NOMO-1 treated with DMSO at 0.1 percent for 48 hours (cell line): ENCODE results near the gene ZNF419.
"Not testable (repeated sequence)": the region's sequence is repeated elsewhere in the genome, so short reads cannot be mapped to it uniquely, and the experiment has no call there.

ENCODE experiments used
- DNase-seq: peaks from one replicate; lab custom pipeline; 2025; ENCODE audit not compliant: unreplicated experiment; lab: John Stamatoyannopoulos, UW

ZNF419 gene

DNA sequence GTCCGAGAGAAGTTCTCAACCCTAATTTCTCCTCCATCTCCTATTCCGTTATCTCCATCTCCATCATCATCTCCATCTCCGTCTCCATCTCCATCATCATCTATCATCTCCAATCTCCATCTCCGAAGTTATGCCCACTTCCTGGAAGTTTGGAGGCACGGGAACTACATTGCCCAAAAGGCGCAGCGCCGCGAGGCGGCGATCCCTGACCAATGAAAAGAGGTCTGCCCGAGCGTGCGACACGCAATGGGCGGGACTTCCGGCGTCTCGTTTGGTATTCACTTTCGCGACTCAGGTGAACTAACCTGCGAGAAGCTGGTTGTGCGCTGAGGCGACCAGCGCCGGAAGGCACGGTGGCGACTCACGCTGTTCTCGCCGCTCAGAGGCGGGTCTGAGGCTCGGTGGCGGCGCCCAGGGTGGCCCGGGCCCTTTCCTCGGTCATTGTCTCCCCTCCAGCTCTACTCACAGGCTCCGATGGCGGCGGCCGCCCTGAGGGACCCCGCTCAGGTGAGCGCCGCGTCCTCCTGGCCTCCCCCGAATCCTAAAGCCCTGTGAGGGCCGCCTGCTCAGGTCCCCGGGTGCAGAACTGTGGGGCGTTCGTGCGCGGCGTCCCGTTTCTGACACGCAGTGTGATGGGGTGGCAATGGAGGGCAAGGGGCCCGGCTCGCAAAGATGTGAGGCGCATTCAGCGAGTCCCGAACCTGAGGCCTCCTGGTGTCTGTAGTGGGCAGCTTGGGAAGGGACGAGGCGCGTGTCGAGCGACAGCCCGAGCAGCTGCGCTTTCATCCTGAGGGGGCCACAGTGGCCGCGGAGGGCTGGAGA is at the start of gene ZNF419:
TSS of gene ZNF419 (plus strand) at position 274 of the 822 bp plus-strand sequence. CDS start at position 475, 201 bp downstream.
- peak; percentile 71 for DNase-seq

DNA sequence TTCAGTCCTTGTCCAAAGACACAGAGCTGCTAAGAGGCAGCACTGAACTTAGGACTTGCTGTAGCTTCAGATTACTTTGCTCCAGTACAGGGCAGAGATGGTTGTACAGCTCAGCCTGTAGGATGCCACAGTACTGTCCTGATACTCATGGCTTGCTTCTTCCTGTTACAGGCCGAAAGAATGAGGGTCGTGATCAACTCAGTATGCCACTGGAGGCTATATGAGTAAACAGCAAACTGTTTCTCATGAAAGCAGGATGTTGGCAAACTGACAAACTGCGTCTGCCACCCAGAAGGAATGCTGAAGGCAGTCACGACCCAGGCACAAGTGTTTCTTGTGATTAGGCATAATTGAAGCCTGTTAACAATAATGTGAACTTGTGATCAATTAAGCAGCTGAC is 49.6 kb upstream of the ZNF419 start:
- DNase-seq = no peak

DNA sequence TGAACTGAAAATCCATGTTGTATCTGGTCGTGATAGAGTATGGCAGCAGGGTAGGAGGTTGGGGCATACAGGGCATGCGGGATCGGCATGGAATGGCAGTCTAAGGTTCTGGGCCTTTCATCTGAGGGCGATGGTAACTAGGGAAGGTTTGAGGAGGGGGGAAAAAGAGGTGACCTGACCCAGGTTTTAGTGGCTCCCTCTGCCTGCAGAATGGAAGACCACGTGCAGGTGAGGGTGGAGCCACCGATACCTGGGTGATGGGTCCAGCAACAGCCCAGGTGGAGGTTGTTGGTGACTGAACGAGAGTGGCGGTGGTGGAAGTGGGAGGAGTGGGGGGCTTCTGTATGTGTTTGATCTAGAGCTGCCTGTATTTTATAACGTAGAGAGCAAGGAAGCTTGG is 48.6 kb upstream of the ZNF419 start:
- DNase-seq = no peak

DNA sequence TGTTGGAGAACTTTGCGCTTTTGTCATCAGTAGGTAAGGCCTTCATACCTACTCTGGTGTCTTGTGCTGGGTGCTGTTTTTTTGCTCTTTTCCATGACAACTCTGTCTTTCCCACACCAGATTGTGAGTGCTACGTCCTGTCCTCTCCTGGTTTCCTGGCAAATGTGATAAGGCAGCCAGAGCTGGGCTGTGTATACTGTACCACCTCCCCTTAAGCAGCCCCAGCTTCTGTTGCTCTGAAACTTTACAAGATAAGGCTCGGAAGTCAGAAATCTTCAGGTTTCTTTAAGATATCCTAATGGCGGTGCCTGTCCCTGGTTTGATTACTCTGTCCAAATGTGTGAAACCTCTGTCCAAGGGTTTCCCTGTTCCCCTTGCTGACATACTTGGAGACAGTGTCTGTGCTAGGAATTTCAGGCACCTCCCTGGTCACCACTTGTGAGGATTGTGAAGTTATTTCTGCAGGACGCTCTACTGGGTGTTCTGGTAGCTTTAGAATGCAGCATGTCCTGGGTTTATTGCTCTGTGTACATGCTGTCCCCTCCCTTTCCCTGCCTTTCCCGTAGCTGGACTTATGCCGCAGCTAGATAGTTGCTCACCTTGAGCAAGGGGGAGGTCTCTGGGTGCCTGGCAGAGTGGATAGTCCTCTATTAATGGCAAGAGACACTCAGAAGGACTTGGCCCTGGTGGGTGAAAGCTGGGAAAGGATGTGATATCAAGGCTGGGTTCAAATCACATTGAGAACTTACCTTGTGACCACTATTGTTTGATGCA is 45.4 kb upstream of the ZNF419 start:
- no peak for DNase-seq

DNA sequence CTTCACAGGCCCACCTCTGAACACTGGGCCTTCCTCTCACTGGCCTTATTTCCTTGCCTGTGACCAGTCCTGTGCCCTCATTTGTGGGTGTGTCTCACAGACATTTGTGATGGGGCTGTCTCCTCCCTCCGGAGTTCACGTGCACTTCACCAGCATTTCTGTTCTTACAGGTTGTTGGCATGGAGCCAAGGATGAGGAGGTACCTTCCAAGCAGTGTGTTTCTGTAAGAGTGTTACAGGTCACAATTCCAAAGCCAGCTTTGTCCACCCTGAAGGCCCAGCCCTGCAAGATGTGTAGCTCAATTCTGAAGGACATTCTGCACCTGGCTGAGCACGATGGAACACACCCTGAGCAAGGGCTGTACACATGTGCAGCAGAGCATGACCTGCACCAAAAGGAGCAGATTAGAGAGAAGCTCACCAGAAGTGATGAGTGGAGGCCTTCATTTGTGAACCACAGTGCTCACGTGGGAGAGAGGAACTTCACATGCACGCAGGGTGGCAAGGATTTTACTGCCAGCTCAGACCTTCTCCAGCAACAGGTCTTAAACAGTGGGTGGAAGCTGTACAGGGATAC is 44.3 kb upstream of the ZNF419 start:
- DNase-seq = no peak

DNA sequence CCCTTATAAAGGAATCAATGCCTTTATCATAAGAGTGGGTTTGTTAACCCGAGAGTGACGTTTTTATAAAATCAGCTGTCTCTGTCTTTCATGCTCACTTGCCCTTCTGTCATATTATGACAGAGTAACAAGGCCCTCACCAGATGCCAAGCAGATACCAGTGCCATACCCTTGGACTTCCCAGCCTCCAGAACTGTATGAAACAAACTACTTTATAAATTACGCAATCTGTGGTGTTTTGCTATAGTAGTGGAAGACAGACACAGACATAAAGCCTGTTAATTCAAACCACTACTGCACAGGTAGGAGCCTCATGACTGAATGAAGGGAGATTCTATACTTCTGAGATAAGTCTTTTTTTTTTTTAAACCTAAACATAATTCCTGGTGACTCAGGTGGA is 35.2 kb upstream of the ZNF419 start:
- no peak for DNase-seq

DNA sequence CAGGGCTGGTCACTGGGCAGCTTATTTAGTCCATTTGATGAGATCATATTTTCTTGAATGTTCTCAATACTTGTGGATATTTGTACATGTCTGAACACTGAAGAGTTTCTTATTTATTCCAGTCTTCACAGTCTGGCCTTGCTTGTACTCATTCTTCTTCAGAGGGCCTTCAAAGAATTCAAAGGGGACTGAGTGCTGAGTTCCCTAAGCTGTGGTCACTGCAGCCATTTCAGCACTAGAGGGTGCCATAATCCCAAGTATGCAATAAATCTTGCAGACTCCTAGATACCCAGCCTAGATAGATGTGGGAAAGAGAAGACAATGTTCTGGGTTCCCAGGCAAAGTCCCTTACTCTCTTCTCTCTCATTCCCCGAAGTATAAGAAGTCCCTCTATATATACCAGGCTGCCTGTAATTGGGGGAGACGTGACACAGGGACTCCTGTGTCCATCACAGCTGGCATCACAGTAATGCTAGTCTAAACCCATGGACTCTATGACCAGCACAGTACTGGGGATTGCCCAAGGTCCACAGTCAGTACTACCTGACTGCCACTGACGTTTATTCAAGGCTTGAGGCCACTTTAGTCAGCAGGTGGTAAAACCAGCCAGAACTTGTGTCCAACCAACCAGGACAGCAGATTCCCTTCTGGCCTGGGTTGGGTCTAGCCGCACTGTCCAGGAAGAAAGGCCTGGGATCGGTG is 21.7 kb upstream of the ZNF419 start:
- DNase-seq = peak; percentile 38

DNA sequence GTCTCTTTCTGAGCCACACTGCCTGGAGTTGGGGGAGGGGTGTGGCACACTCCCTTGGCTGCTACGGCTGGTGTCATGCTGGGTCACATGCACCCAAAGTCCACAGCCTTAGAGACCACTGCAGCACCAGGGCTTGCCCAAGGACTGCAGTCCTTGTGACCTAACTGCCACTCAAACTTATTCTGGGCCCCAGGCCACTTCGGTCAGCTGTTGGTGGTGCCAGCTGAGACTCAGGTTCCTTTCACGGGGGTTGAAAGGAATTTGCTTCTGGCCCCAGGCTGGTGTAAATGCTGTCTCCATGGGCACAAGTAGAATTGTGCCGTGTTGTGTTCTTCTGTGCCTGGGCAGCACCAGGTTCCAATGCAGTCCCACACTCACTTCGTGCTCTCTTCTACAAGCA is 21.1 kb upstream of the ZNF419 start:
- no peak for DNase-seq

DNA sequence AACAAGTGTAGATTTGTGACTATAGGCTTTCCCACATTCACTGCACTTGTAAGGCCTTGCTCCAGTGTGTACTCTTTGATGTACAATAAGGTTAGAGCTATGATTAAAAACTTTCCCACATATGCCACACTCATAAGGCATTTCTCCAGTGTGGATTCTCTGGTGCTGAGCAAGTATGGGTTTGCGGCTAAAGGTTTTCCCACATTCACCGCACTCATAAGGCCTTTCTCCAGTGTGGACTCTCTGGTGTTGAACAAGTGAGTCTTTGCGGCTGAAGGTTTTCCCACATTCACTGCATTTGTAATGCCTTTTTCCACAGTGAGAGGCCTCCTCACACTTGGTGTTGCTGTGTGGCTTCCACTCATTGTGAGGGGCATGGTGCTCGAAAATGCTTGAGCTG is 13.9 kb upstream of the ZNF419 start:
- DNase-seq = no peak

DNA sequence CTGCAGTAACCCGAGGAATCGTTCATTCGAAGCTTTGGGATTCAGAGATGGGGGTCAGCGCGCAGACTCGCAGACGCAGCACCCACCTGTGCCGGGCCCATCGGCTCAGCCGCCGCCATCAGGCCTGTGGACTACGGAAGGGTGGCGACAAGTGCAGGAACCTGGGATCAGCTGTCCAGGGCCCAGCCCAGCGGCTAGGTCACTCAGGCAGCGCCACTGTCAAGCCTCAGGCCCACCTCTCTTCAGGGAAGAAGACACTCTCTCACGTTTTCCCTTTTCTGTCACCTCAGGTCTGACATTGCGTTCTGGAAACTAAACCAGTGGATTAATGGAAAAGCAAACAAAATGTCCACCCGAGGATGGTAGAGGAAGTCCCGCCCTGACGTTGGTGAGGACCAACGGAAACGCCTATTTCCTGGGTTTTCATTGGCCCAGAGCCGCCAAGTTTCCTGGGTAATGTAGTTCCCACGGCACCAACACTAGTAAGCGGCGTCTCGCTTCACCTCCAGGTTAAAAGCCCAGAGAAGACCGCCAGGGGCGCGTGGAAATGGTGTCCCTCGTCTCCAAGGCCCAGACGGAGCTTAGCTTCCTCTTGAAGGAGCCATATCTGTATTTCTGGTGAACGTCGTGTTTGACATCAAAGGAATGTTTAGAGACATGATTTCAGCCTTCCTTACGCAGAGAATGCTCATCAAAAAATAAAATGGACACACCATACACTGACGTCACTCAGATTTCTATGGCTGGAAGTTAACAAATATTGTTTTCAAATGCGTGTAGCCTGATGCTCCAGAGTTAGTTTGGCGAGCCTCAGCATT is 10.2 kb upstream of the ZNF419 start, which contains the start of gene ZNF772:
TSS of gene ZNF772 (minus strand) at position 376 of the 818 bp plus-strand sequence. CDS start at position 119, 257 bp downstream.
- peak; percentile 95 for DNase-seq

DNA sequence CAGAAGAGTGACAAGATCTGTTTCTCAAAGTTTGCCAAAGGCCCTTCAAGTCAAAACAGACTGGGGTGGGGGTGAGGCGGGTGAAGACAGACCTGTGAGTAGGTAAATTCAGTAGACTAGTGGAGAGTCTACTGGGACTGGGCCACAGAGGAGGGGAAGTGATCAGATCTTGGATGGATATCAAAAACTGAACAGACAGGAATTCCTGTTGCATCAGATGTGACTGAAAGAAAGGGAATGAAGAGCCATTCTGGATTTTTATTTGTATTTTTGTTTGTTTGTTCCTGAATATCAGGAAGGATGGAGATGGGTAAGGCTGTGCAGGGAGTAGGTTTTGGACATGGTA is 722 bp downstream of the ZNF419 start:
- DNase-seq = not testable (repeated sequence)

DNA sequence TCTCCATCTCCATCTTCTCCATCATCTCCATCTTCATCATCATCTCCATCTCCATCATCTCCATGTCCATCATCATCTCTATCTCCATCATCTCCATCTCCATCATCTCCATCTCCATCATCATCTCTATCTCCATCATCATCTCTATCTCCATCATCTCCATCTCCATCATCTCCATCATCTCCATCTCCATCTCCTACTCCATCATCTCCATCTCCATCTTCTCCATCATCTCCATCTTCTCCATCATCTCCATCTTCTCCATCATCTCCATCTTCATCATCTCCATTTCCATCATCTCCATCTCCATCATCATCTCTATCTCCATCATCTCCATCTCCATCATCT is 11.8 kb downstream of the ZNF419 start:
- DNase-seq = not testable (repeated sequence)

DNA sequence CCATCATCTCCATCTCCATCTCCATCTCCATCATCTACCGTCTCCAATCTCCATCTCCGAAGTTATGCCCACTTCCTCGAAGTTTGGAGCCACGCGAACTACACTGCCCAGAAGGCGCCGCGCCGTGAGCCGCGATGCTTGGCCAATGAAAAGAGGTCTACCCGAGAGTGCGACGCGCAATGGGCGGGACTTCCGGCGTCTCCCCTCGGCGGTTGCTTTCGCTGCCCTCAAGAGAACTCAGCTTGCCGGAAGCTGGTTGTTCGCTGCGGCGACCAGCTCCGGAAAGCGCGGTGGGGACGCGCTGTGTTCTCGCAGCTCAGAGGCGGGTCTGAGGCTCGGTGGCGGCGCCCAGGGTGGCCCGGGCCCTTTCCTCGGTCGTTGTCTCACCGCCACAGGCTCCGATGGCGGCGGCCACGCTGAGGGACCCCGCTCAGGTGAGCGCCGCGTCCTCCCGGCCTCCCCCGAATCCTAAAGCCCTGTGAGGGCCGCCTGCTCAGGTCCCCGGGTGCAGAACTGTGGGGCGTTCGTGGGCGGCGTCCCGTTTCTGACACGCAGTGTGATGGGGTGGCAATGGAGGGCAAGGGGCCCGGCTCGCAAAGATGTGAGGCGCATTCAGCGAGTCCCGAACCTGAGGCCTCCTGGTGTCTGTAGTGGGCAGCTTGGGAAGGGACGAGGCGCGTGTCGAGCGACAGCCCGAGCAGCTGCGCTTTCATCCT is 12.3 kb downstream of the ZNF419 start, which contains the start of gene ZNF773:
TSS of gene ZNF773 (plus strand) at position 259 of the 716 bp plus-strand sequence. CDS start at position 402, 143 bp downstream.
- DNase-seq = peak; percentile 92

DNA sequence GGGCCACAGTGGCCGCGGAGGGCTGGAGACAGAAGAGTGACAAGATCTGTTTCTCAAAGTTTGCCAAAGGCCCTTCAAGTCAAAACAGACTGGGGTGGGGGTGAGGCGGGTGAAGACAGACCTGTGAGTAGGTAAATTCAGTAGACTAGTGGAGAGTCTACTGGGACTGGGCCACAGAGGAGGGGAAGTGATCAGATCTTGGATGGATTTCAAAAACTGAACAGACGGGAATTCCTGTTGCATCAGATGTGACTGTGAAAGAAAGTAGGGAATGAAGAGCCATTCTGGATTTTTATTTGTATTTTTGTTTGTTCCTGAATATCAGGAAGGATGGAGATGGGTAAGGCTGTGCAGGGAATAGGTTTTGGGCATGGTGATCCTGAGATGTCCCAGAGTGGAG is 12.8 kb downstream of the ZNF419 start:
- not testable (repeated sequence) for DNase-seq

DNA sequence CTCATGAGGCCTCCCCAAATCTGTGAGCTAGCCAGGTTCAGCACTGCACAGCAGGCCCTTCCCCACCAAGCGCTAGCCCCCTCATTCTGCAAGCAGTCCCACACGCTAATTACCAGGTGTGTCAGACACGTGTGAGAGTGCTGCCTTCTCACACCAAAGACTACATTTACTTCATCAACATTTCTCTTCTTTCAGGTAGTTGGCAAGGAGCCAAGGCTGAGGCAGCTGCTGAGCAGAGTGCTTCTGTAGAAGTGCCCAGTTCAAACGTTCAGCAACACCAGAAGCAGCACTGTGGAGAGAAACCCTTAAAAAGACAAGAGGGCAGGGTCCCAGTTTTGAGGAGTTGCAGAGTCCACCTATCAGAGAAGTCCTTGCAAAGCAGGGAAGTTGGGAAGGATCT is 18.6 kb downstream of the ZNF419 start:
- no peak for DNase-seq

DNA sequence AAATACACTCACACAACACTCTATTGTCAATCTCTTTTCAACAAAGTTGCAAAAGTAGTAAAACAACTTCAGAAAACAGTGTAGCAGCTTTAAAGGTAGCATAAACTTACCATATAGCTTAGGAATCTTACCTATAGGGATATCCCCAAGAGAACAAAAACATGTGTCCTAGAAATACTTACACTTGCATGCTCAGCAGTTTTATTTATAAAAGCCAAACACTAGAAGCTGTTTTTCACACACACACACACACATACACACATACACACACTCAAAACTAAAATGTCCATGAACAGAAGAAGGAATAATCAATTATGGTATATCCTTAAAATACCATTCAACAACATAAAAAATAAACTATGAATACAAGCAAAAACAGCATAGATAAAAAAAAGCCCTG is 23.9 kb downstream of the ZNF419 start:
- DNase-seq = no peak

DNA sequence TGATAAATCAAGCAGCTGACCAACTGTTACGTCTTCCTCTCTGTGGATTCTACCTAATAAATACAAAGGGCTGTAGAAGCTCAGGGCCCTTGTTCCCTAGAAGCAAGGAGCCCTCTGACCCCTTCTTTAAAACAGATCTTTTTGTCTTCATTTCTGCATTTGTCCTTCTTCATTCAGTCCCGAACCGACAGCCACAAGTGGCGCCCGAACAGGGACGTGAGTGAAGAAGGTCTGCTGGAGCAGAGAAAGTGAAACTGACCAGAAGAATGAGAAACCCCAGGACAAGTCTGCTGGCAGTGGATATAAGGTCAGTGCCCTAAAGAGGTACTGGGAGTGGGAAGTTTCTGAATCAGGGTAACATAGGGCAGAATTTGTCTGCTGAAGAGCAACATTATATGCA is 25.3 kb downstream of the ZNF419 start:
- no peak for DNase-seq

DNA sequence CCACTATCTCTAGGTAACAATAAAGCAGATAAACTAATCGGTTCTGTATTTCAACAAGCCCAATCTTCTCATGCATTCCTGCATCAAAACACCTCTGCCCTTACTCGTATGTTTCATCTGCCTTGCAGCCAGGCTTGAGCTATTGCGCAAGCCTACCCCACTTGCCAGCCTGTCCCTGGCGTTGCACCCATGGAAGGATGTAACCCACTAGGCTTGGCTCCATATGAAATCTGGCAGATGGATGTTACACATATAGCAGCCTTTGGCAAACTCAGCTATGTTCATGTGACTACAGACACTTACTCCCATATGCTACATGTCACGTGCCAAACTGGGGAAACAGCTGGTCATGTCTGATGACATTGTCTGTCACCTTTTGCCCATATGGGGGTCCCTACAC is 27.7 kb downstream of the ZNF419 start:
- no peak for DNase-seq

DNA sequence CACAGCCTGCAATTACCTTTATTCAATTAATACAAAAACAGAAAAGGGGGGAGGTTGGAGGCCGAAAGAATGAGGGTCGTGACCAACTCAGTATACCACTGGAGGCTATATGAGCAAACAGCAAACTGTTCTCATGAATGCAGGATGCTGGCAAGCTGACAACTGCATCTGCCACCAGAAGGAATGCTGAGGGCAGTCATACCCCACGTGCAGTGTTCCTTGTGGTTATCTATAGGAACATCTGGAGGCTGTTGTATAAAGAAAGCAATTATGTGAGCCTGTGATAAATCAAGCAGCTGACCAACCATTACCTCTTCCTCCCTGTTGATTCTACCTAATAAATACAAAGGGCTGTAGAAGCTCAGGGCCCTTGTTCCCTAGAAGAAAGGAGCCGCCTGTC is 30.5 kb downstream of the ZNF419 start:
- not testable (repeated sequence) for DNase-seq
